ENCODE data around the gene ANO6.

GRCh38 chr12:45168976-45169375 is 46.9 kb upstream of the ANO6 start:
- TF ChIP-seq CTCF (IDR thresholded peaks at IDR 0.05) (no peak), POLR2A (IDR thresholded peaks at IDR 0.05) (no peak)
